Measurements from ENCODE around the gene GRK3.

Gene GRK3

DNA sequence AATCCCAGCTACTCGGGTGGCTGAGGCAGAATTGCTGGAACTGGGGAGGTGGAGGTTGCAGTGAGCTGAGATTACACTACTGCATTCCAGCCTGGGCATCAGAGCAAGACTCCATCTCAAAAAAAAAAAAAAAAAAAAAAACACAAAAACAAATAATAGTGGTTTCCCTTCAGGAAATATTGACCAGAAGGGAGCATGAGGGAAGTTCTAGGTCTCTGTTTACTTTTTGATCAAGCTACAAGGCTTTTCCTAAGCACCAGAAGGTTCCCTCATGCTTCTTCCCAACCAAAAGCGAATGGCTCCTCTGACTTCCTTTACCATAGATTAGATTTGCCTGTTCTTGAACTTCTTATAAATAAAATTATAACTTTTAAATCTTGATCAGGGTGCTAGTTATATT, 195.8 kb downstream of the GRK3 start:
- no peak for DNase-seq (ENCODE audit: low read depth)
- no peak overlapping the region for H3K4me3 ChIP-seq (ENCODE audit: low read depth, low read length)
- TF ChIP-seq, protein P1, sequence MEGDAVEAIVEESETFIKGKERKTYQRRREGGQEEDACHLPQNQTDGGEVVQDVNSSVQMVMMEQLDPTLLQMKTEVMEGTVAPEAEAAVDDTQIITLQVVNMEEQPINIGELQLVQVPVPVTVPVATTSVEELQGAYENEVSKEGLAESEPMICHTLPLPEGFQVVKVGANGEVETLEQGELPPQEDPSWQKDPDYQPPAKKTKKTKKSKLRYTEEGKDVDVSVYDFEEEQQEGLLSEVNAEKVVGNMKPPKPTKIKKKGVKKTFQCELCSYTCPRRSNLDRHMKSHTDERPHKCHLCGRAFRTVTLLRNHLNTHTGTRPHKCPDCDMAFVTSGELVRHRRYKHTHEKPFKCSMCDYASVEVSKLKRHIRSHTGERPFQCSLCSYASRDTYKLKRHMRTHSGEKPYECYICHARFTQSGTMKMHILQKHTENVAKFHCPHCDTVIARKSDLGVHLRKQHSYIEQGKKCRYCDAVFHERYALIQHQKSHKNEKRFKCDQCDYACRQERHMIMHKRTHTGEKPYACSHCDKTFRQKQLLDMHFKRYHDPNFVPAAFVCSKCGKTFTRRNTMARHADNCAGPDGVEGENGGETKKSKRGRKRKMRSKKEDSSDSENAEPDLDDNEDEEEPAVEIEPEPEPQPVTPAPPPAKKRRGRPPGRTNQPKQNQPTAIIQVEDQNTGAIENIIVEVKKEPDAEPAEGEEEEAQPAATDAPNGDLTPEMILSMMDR (IDR thresholded peaks at IDR 0.05; ENCODE audit: low read depth, low read length, missing control alignments), result no peak

DNA sequence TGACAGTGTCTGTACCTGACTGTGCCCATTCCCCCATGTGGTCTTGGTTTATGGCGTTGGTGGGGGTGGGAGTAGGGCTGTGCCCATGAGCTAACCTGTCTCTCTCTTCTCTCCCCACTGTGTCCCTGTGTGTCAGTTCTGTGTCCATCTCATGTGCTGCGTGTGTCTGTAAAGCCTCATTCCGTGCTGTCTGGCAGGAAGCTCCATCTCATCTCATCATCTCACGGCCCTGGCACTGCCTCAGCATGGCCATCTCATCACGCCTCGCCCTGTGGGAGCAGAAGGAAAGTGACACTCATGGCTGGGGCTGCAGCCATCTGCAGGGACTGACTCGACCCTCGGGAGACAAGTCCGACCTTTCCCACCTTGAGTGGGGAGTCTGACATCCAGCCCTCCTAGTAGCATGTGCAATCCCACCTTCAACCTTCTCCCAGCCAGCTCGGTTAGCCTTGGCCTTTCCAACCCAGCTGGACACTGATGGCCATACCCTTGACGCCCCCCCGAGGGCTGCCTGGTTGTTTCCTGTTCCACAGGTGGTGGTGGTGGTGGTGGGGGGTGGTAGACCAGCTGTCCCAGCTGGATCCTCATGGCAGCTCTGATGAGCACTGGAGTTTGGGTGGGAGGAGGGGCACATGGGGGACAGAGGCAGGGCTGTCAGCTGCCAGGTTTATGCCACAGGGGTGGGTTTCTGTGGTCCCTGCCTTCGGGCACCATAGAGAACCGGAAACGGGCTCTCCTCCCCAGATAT, 196.5 kb downstream of the GRK3 start:
- TF ChIP-seq, protein P1 (IDR thresholded peaks at IDR 0.05; ENCODE audit: low read depth, low read length, missing control alignments), result no peak
- no peak overlapping the region for H3K4me3 ChIP-seq (ENCODE audit: low read depth, low read length)
- no peak for DNase-seq (ENCODE audit: low read depth)

DNA sequence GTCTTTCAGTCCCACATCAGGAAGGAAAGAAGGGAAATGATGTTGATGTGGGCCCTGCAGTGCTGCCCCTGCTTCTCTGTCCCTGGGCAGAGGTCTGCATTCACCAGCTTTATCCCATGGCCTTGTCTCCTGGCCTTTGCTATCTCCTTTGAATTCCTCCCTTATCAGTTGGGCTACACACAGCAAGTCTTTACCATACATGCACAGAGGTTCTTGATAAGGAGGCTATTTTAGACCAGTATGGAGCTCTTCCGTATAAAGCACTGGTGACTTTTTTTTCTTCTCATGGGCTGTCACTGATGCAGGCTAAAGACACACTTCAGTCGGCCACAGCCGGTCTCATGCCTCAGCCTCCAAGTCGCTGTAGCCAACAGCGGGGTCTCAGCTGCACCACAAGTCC, 197.7 kb downstream of the GRK3 start:
- DNase-seq (ENCODE audit: low read depth), result no peak
- no peak overlapping the region for H3K4me3 ChIP-seq (ENCODE audit: low read depth, low read length)
- TF ChIP-seq, protein P1 (IDR thresholded peaks at IDR 0.05; ENCODE audit: low read depth, low read length, missing control alignments), result no peak

DNA sequence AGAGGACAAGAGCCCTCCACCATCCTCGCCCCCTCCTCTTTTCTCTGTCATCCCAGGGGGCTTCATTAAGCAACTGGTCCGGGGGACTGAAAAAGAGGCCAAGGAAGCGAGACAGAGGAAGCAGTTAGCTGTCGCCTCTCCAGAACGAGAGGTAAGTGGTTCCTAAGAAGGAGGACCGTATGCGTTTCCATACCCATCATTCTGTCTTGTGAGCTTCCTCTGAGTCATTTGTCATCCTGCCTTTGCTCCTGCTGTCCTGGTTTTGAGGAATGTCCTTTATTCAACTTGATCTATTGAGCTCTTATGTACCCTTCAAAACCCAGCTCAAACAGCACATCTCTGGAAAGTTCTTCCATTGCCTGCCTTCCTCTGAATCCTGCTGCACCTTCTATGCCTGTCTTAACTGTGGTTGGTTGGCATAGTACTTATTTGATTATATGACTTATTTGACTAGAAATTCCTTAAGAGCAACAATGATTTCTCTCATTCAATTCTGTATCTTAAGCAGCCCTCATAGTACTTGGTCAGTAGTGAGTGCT, 198.8 kb downstream of the GRK3 start:
- TF ChIP-seq, protein P1 (IDR thresholded peaks at IDR 0.05; ENCODE audit: low read depth, low read length, missing control alignments), result no peak
- DNase-seq (ENCODE audit: low read depth), result no peak
- H3K4me3 ChIP-seq (ENCODE audit: low read depth, low read length), result no peak overlapping the region

DNA sequence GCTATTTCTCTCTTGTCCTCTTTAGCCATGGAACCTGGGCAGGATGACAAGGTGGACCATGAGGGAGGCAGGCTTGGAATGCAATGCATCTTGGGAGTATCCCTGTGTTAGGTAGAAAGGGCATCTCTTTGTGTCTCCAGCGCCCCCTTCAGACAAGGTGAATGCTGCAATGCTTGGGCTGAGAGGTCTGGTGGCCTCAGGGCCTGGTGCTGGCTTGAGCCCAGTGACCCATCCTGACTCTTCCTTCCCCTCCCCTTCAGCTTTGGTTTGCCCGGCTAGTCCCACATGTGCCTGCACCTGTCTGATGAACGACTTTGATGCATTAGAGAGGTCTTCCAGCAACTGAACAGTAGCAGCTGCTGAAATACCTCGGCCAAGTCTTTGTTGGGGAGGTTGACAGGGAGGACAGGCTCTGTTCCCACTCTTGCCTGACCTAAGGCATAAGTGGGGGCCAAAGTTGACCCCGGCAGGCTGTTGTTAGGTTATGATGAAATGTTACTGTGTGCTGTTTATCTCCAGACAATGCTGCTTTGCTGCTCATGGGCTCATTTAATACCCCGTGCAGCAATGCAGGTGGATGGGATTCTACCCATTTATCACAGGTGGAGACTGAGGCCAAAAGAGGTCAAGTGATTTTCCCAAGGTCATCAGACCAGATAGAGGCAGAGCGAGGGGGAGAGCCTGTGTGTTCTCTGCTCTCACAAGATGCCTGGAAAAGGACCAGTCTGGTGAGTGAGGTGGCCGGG, 200.0 kb downstream of the GRK3 start:
- no peak for DNase-seq (ENCODE audit: low read depth)
- TF ChIP-seq, protein P1 (IDR thresholded peaks at IDR 0.05; ENCODE audit: low read depth, low read length, missing control alignments), result no peak
- H3K4me3 ChIP-seq (ENCODE audit: low read depth, low read length), result no peak overlapping the region

DNA sequence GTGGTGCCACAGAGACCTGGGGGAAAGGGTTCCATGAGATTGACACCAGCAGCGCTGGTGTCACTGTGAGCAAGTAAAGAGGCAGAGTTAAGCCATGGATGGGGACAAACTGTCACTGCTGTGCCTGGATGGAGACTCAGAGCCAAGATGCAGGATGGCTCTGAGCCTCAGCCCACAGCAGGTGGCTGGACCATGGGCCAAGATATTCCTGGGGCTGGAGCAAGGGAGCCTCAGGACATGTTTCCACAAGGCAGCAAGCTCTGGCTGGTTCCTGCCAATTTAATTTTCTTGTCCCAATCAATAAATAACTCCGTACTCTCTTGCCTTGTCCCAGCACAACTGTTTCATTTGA, 200.5 kb downstream of the GRK3 start:
- TF ChIP-seq, protein P1 (IDR thresholded peaks at IDR 0.05; ENCODE audit: low read depth, low read length, missing control alignments), result no peak
- DNase-seq (ENCODE audit: low read depth), result no peak
- H3K4me3 ChIP-seq (ENCODE audit: low read depth, low read length), result no peak overlapping the region
